ENCODE data around the gene FCMR. TPM values are rescaled to one million over a fixed set of nuclear protein-coding genes. Genes with fewer than 3 reads are reported as not detected.
A peak's percentile ranks its signal among the peaks of the same experiment; 100 is the strongest.

The FCMR gene
- total and polyA plus RNA-seq, 9 of the 15 experiments (the other 6 are each of a cell fraction or from before 2014, with no cell fraction given) = 0.11 to 0.82 (median 0.20) TPM; not detected in 5

GRCh38 chr1:206969090-206969489 is 47.3 kb upstream of the FCMR start (continued):
- TF ChIP-seq, protein P1, sequence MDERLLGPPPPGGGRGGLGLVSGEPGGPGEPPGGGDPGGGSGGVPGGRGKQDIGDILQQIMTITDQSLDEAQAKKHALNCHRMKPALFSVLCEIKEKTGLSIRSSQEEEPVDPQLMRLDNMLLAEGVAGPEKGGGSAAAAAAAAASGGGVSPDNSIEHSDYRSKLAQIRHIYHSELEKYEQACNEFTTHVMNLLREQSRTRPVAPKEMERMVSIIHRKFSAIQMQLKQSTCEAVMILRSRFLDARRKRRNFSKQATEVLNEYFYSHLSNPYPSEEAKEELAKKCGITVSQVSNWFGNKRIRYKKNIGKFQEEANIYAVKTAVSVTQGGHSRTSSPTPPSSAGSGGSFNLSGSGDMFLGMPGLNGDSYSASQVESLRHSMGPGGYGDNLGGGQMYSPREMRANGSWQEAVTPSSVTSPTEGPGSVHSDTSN (CRISPR knock-in tag; IDR thresholded peaks at IDR 0.05; ENCODE audit: low read depth) = no peak
- TF ChIP-seq, protein P1 (tag; conservative IDR thresholded peaks at IDR 0.05; ENCODE audit: low read depth) = no peak
- TF ChIP-seq ESRRA (IDR thresholded peaks at IDR 0.05; ENCODE audit: borderline replicate concordance, low read depth) = 0 out of 2 replicates have a peak, but pooled peaks have one; percentile 30
- no peak for TF ChIP-seq SRSF7 (optimal IDR thresholded peaks at IDR 0.05; ENCODE audit: low read depth, low read length)
- no peak for TF ChIP-seq E2F6 (IDR thresholded peaks at IDR 0.05; ENCODE audit: borderline replicate concordance in 1 of 2, extremely low read depth in 1 of 2, insufficient read depth in 1 of 2, insufficient read length in 1 of 2, low read depth in 1 of 2, low read length in 1 of 2, poor library complexity in 1 of 2, severe bottlenecking in 1 of 2)
- no peak for TF ChIP-seq PKNOX1 (IDR thresholded peaks at IDR 0.05)
- TF ChIP-seq COPS2 (conservative IDR thresholded peaks at IDR 0.05) = no peak
- TF ChIP-seq, protein P2, sequence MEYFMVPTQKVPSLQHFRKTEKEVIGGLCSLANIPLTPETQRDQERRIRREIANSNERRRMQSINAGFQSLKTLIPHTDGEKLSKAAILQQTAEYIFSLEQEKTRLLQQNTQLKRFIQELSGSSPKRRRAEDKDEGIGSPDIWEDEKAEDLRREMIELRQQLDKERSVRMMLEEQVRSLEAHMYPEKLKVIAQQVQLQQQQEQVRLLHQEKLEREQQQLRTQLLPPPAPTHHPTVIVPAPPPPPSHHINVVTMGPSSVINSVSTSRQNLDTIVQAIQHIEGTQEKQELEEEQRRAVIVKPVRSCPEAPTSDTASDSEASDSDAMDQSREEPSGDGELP (CRISPR knock-in tag; IDR thresholded peaks at IDR 0.05; ENCODE audit: borderline replicate concordance) = no peak
- TF ChIP-seq CBFA2T3 (IDR thresholded peaks at IDR 0.05) = peak; percentile 51; the same call in 1 of the 2 replicates
- no peak for TF ChIP-seq ZNF232 (CRISPR knock-in tag; IDR thresholded peaks at IDR 0.05)
- no peak for TF ChIP-seq ZNF551 (CRISPR knock-in tag; IDR thresholded peaks at IDR 0.05)
- no peak for TF ChIP-seq SREBF2 (CRISPR knock-in tag; IDR thresholded peaks at IDR 0.05)
- TF ChIP-seq RBM14 (IDR thresholded peaks at IDR 0.05; ENCODE audit: borderline replicate concordance, insufficient read depth, low read depth, low read length) = no peak
- no peak for TF ChIP-seq ZBTB34 (CRISPR knock-in tag; IDR thresholded peaks at IDR 0.05)
- TF ChIP-seq ZEB2 (IDR thresholded peaks at IDR 0.05) = no peak
- TF ChIP-seq ZBTB1 (CRISPR knock-in tag; IDR thresholded peaks at IDR 0.05; ENCODE audit: borderline replicate concordance, low read depth) = no peak
- TF ChIP-seq NR1H2 (CRISPR knock-in tag; IDR thresholded peaks at IDR 0.05) = no peak
- TF ChIP-seq ZBTB7A (IDR thresholded peaks at IDR 0.05; ENCODE audit: borderline replicate concordance, control insufficient read depth, low read depth, low read length) = no peak
- TF ChIP-seq CBX5 (IDR thresholded peaks at IDR 0.05; ENCODE audit: borderline replicate concordance, low read depth) = no peak
- TF ChIP-seq YY1 (IDR thresholded peaks at IDR 0.05; ENCODE audit: borderline replicate concordance in 1 of 3, control insufficient read depth in 1 of 3, extremely low read depth in 1 of 3, insufficient read depth in 3 of 3, insufficient read length in 1 of 3, insufficient replicate concordance in 2 of 3, low read depth in 1 of 3, low read length in 2 of 3) = no peak

All from K562 (cell line).